Measurements from ENCODE around the gene URB1. TPM values are rescaled to one million over a fixed set of nuclear protein-coding genes. Genes with fewer than 3 reads are reported as not detected.

URB1 gene
- total and polyA plus RNA-seq, 2 of the 8 experiments (the other 6 are each of a cell fraction or from before 2014, with no cell fraction given) = 8.1 to 28.9 TPM

DNA sequence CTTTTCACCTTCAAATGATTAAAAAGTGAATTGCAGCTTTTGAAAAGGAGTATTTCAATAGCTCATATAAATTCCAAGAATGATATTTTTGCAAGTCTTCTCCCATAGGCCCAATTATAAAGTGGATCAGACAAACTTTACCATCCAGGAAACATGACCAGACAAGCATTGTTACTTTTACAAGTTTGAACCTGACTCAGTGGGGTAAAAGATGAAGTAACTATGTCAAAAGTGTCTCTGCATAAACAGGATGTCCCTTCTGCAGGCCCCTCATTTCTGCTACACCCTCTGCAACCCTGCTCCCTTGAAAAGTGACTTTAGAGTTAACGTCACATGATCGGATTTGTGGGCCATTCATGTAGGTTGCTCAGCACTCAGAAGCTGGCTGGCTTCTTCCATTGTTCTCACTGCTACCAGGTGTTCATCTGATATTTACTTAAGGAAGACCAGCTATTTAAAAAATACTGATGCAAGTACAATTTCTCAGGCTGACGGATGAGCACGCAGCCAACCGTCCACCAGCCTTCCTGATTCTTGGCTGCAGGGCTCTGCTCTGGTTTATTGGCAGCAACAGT lies 32.3 kb downstream of the URB1 start:
- Histone ChIP-seq H3K4me3 (ENCODE audit: extremely low read depth in 1 of 4, insufficient read depth in 2 of 4, low read depth in 3 of 4, low read length in 4 of 4) (no peak overlapping the region), H3K9ac (replicated peaks in 1 of 4; ENCODE audit: extremely low read depth in 1 of 4, low read depth in 3 of 4, low read length in 3 of 4) (no peak overlapping the region), H2BK20ac (ENCODE audit: low read length) (no peak overlapping the region), H2AK5ac (ENCODE audit: low read depth, low read length) (no peak overlapping the region), H2BK12ac (ENCODE audit: low read depth, low read length) (no peak overlapping the region), H4K5ac (ENCODE audit: insufficient read length, low read depth, low read length) (no peak overlapping the region), H2BK120ac (replicated peaks; ENCODE audit: low read depth, low read length) (no peak overlapping the region), H3K36me3 (ENCODE audit: control insufficient read depth in 2 of 4, insufficient read depth in 4 of 4, low read length in 3 of 4) (peaks cover 34 to 82% (median 72%) of the 10 kb centered on the region in 4 experiments), H2AFZ (ENCODE audit: low read length) (no peak overlapping the region), H3K9me3 (ENCODE audit: insufficient read depth in 2 of 2, low read depth in 1 of 2, low read length in 1 of 2) (no peaks in the 10 kb centered on the region), H3K4ac (replicated peaks; ENCODE audit: insufficient read length, low read depth, low read length) (no peak overlapping the region), H3K27ac (ENCODE audit: low read depth, low read length) (no peak overlapping the region), H4K8ac (ENCODE audit: extremely low read depth, insufficient read depth, low read length) (no peak overlapping the region), H3K4me2 (ENCODE audit: insufficient read depth in 1 of 2, low read depth in 2 of 2, low read length in 2 of 2) (no peak overlapping the region), H2BK5ac (ENCODE audit: low read depth, low read length) (no peak overlapping the region), H2BK15ac (ENCODE audit: low read length) (no peak overlapping the region), H3K56ac (replicated peaks; ENCODE audit: insufficient read length, low read depth, low read length) (no peak overlapping the region), H4K20me1 (replicated peaks in 1 of 2; ENCODE audit: control insufficient read depth in 1 of 2, insufficient read depth in 2 of 2, low read length in 2 of 2) (peaks cover 2 to 5% of the 10 kb centered on the region in 2 experiments), H3K23ac (ENCODE audit: insufficient read length) (no peak overlapping the region), H3K79me1 (ENCODE audit: low read depth, low read length) (no peaks in the 10 kb centered on the region; the same call in 1 of the 2 replicates), H3K14ac (ENCODE audit: insufficient read length) (no peak overlapping the region), H3K4me1 (replicated peaks in 1 of 4; ENCODE audit: control insufficient read depth in 3 of 4, insufficient read depth in 4 of 4, low read length in 3 of 4) (no peaks in the 10 kb centered on the region), H3K79me2 (ENCODE audit: control insufficient read depth in 1 of 2, insufficient read depth in 2 of 2, low read length in 2 of 2) (no peaks in the 10 kb centered on the region), H3K23me2 (ENCODE audit: low read depth, low read length) (no peaks in the 10 kb centered on the region), H4K91ac (replicated peaks; ENCODE audit: insufficient read length, low read length) (no peak overlapping the region), H3K27me3 (replicated peaks in 1 of 4; ENCODE audit: control insufficient read depth in 3 of 4, extremely low read depth in 1 of 4, insufficient read depth in 3 of 4, low read length in 3 of 4) (no peaks in the 10 kb centered on the region), H3K18ac (ENCODE audit: extremely low read depth, low read length) (no peak overlapping the region)
- ChIA-PET CTCF (ENCODE audit: partially characterized antibody) (interaction anchor here (0.6 to 2.3 kb wide), 8 partner anchors 8 to 261 kb away, joined by 3 to 10 read pairs (median 4); no protein-coding TSS in a partner anchor), POLR2A (ENCODE audit: partially characterized antibody) (interaction anchor here (0.6 kb wide), 1 partner anchor 8 kb away, joined by 3 read pairs; no protein-coding TSS in a partner anchor)
- DNase-seq (ENCODE audit: low read depth in 1 of 2, low spot score in 2 of 2) = no peak
- 98% methylated on average over 5 of the region's 5 CpGs; no CpG with 5 or more reads in 1 of the 2 experiments for WGBS, 2 experiments (ENCODE audit: extremely low coverage in 1 of 2, insufficient coverage in 1 of 2, insufficient read length in 1 of 2, insufficient replicate concordance in 2 of 2, low coverage in 1 of 2, low lambda C conversion rate in 2 of 2, missing lambda C conversion rate in 1 of 2)
- no peak for FAIRE-seq
